ENCODE data around the gene APOBEC3B.

Gene APOBEC3B

DNA sequence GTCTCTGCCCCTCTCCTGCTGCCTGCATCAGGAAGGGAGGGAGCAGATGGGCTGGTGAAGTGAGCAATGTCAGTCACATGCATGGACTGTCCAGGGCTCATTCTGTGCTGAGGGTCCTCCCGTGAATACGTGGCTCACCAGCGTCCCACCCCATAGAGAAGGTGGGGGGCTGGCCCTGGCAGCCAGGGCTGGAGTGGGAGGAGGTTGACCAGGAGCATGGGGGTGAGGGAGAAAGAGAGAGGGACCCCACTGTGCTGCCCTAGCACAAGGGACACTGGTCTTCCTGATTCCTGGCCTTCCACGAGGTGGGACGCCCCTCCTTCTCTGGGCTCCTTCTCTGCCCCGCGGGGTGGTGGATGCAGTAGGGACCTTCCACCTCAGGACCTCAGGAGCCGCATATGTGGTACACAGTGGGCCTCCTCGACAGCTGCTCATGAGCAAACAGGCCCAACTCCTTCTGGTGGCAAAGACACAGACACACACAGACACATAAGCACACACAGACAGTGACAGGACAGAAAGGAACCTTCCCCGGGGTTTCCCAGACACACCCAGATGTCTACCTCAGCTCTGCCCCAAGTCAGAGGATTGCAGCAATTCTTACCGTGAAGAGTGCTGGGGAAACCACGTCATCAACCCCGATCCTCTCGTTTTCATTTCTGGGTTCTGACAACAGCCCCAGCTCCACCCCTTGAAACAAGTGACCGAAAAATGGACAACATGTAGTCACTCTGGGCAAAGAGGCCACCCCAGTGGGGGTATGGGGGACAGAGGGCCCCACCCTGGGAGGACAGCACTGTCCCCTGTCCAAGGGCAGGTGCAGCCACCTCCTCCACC is 28.4 kb upstream of the APOBEC3B start:
- TF ChIP-seq, protein P1, sequence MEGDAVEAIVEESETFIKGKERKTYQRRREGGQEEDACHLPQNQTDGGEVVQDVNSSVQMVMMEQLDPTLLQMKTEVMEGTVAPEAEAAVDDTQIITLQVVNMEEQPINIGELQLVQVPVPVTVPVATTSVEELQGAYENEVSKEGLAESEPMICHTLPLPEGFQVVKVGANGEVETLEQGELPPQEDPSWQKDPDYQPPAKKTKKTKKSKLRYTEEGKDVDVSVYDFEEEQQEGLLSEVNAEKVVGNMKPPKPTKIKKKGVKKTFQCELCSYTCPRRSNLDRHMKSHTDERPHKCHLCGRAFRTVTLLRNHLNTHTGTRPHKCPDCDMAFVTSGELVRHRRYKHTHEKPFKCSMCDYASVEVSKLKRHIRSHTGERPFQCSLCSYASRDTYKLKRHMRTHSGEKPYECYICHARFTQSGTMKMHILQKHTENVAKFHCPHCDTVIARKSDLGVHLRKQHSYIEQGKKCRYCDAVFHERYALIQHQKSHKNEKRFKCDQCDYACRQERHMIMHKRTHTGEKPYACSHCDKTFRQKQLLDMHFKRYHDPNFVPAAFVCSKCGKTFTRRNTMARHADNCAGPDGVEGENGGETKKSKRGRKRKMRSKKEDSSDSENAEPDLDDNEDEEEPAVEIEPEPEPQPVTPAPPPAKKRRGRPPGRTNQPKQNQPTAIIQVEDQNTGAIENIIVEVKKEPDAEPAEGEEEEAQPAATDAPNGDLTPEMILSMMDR (IDR thresholded peaks at IDR 0.05): no peak

DNA sequence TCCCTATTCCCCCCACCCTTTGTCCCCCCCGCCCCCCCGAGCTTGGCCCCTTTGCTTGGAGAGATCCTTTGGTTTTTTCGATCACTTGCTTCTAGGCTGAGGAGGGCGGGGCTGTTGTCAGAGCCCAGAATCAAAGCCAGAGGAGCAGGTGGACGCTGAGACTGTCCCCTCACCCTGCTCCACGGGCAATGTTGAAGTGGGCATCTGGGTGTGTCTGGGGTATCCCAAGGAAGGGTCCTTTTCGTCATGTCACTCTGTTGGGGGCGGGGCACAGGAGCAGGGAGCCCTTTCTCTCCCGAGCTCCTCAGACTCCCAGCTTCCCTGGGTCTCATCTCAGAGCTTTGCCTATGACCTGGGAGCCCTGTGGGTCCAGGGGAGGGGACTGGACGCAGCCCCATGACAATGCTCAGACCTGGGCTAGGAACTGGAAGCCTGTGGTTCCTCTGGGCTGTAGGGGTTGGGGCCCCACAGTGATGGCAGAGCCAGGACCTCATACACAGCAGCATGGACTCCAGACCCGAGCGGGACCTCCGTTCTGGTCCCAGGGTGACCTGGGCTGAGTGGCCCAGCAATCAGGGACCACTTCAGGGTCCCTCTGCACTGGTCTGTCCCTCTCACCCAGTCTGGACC is 27.6 kb upstream of the APOBEC3B start:
- TF ChIP-seq, protein P1 (IDR thresholded peaks at IDR 0.05): no peak

DNA sequence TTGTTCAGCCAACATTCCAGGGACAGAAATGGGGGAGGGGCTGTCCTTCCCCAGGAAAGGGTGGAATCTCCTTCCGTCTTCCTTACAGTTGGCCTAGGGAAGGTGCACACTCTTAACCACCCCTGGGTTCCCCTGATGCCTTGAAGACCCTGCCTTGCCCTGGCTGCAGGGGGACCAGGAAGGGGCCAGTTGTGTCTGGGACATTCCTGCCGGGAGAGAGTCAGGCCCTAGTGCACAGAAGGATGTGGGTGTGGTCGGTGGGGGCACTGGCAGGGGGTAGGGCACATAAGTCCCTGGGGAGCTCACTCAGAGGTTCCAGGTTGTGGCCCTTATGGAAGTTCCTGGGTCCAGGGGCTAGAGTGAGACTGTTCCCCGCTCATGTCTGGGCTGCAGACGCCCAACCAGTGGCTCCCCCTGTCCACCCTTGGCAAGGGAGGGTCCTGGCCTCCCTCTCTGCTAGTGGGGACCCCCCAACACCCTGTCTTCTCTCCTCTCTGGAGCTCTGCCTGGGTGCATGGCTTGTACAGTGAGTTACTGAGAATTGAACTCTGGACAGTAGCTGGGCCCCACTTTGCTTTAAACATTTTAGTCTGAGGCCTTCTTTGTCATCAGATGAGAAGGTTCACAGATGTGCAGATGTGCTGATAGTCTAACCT is 26.8 kb upstream of the APOBEC3B start:
- TF ChIP-seq, protein P1 (IDR thresholded peaks at IDR 0.05): no peak

DNA sequence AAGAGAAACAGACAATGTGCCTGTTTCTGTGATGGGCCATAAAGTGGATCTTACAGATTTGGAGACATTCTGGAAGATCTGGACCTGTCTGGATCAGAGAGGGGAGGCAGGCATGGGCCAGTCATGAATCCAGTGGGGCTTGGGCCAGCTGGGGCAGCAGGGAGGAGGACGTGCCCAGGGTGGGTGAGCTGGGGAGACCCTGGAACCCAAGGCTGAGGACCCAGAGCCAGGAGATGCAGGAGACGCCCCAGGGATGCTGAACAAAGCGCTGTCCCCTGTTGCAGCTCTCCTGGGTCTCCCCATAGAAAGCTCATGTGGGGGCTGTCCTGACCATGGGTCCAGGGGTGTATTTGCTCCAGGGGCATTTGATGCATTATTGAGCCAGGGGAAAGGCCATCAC is 26.2 kb upstream of the APOBEC3B start:
- TF ChIP-seq, protein P1 (IDR thresholded peaks at IDR 0.05): no peak

DNA sequence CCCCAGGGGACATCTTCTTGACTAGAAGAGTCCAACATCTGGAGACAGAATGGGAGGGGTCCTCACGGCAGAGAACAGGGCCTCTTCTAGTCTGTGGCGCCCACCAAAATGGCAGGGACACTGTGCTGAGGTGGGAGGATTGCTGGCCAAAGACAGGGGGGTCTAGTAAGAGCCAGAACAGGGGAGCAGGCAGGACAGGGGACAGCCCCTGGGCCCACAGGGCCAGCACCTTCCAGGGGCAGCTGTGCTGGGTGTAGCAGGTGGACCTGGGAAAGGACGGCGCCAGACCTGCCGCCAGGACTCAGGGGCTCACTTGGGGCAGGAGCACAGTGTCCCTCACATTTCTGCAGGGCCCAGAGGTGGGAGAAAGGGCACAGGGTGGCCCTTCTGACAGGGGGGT is 25.6 kb upstream of the APOBEC3B start:
- TF ChIP-seq, protein P1 (IDR thresholded peaks at IDR 0.05): no peak

DNA sequence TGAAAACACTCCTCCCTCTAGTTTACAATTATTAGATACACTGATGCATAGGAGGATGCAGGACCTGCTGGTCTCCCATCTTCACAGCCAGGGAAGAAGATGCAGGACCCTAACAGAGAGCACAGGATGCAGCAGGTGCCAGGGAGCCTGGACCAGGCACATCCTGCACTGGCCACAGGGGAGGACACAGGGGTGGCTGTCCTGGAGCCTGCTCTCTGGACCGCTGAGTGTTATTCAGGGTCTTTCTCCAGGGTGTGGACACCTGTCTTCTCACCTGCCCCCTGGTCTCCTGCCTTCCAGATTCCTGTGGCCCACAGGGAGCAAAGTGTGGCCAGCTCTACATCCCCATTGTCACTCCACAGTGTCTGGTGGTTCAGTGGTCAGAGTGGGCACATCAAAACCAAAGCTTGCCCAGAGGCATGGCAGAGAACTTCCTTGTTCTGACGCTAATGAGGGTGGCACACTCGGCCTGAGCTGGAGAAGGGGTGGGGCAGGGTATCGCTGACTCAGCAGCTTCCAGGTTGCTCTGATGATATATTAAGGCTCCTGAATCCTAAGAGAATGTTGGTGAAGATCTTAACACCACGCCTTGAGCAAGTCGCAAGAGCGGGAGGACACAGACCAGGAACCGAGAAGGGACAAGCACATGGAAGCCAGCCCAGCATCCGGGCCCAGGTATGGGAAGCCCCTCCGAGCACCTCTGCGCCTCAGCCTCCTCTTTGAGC is 24.9 kb upstream of the APOBEC3B start, which contains the start of gene APOBEC3A:
Gene APOBEC3A, plus strand, starts transcription at position 564 of the 725 bp plus-strand sequence. Its CDS starts 83 bp downstream, at position 647.
- TF ChIP-seq, protein P1 (IDR thresholded peaks at IDR 0.05): no peak

All from LNCAP (cell line).